DOHH2 (cell line): ENCODE measurements around the gene TMC3.
A peak's percentile ranks its signal among the peaks of the same experiment; 100 is the strongest.

Experiments
- H3F3A ChIP-seq: fragments of 200-600 bp; sonication (generic), shearing (Covaris generic); 2 replicates; pipeline ENCODE4 v1.6.0; 2016; ENCODE audit warnings: antibody characterized with exemption, mild to moderate bottlenecking; ENCODE audit not compliant: control insufficient read depth, insufficient read depth
- H3K27ac ChIP-seq: fragments of 200-600 bp; sonication (generic); 2 replicates; pipeline ENCODE4 v1.5.1; 2014; ENCODE audit warnings: low read depth, mild to moderate bottlenecking, low read length, moderate library complexity
- H3K27me3 ChIP-seq: fragments of 200-600 bp; sonication (generic); 2 replicates; pipeline ENCODE4 v1.6.1; 2014; ENCODE audit warnings: mild to moderate bottlenecking, low read length, mixed read lengths; ENCODE audit not compliant: control insufficient read depth
- H3K36me3 ChIP-seq: fragments of 200-600 bp; sonication (generic); 2 replicates; pipeline ENCODE4 v1.6.1; 2014; ENCODE audit warnings: mild to moderate bottlenecking, low read length, moderate library complexity, mixed read lengths; ENCODE audit not compliant: control insufficient read depth
- H3K4me1 ChIP-seq: fragments of 200-600 bp; sonication (generic); 2 replicates; pipeline ENCODE4 v1.6.1; 2014; ENCODE audit warnings: mild to moderate bottlenecking, low read length, mixed read lengths; ENCODE audit not compliant: control insufficient read depth
- H3K4me2 ChIP-seq: fragments of 200-600 bp; sonication (generic); 2 replicates; pipeline ENCODE4 v1.6.0; 2014; ENCODE audit warnings: mild to moderate bottlenecking, low read length, moderate library complexity
- H3K4me3 ChIP-seq: fragments of 200-600 bp; sonication (generic); 2 replicates; pipeline ENCODE4 v1.5.1; 2014; ENCODE audit warnings: mild to moderate bottlenecking, low read length, mixed read lengths
- H3K79me2 ChIP-seq: fragments of 200-600 bp; sonication (generic); 2 replicates; pipeline ENCODE4 v1.6.1; 2014; ENCODE audit warnings: mild to moderate bottlenecking, low read length, mixed read lengths; ENCODE audit not compliant: control insufficient read depth
- H3K9me2 ChIP-seq: fragments of 200-600 bp; sonication (generic); replicated peaks from 2 replicates; pipeline ENCODE4 v1.6.1; 2014; ENCODE audit warnings: mild to moderate bottlenecking, low read length, mixed read lengths; ENCODE audit not compliant: control insufficient read depth
- H3K9me3 ChIP-seq: fragments of 200-600 bp; sonication (generic); 2 replicates; pipeline ENCODE4 v1.6.1; 2014; ENCODE audit warnings: antibody characterized with exemption, low read length, mixed read lengths; ENCODE audit not compliant: control insufficient read depth, insufficient read depth
- H4K20me1 ChIP-seq: fragments of 200-600 bp; sonication (generic); 2 replicates; pipeline ENCODE4 v1.6.0; 2014; ENCODE audit warnings: low read depth, mild to moderate bottlenecking, antibody characterized with exemption, low read length, moderate library complexity; ENCODE audit not compliant: control insufficient read depth, insufficient read depth
- EZH2phosphoT487 ChIP-seq: fragments of 200-600 bp; sonication (generic); IDR thresholded peaks from 2 replicates; pipeline ENCODE4 v1.6.1; 2017; ENCODE audit warnings: borderline replicate concordance, mild to moderate bottlenecking, antibody characterized with exemption, low read length, moderate library complexity, mixed read lengths
- TF ChIP-seq, protein P1 (sequence below): fragments of 200-600 bp; sonication (generic); IDR thresholded peaks from one replicate; pipeline ENCODE4 v1.5.1; 2014; ENCODE audit warnings: antibody characterized with exemption, mild to moderate bottlenecking, low read depth, low read length; ENCODE audit not compliant: poor library complexity, severe bottlenecking

Gene TMC3

GRCh38 chr15:81301385-81301784 lies 72.6 kb downstream of the TMC3 start:
- Histone ChIP-seq H3K4me2 (peak overlapping the region; percentile 99), H3F3A (peaks cover 19% of the 10 kb centered on the region), H3K9me3 (no peaks in the 10 kb centered on the region), H3K79me2 (peaks cover 69% of the 10 kb centered on the region), H4K20me1 (no peaks in the 10 kb centered on the region), H3K27ac (peak overlapping the region; percentile 78), H3K9me2 (no peaks in the 10 kb centered on the region), H3K27me3 (no peaks in the 10 kb centered on the region), H3K4me3 (peak overlapping the region; percentile 84), H3K36me3 (peaks cover 93% of the 10 kb centered on the region), H3K4me1 (peaks cover 86% of the 10 kb centered on the region)
- TF ChIP-seq EZH2phosphoT487, result no peak
- TF ChIP-seq, protein P1, sequence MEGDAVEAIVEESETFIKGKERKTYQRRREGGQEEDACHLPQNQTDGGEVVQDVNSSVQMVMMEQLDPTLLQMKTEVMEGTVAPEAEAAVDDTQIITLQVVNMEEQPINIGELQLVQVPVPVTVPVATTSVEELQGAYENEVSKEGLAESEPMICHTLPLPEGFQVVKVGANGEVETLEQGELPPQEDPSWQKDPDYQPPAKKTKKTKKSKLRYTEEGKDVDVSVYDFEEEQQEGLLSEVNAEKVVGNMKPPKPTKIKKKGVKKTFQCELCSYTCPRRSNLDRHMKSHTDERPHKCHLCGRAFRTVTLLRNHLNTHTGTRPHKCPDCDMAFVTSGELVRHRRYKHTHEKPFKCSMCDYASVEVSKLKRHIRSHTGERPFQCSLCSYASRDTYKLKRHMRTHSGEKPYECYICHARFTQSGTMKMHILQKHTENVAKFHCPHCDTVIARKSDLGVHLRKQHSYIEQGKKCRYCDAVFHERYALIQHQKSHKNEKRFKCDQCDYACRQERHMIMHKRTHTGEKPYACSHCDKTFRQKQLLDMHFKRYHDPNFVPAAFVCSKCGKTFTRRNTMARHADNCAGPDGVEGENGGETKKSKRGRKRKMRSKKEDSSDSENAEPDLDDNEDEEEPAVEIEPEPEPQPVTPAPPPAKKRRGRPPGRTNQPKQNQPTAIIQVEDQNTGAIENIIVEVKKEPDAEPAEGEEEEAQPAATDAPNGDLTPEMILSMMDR, result no peak

DNA sequence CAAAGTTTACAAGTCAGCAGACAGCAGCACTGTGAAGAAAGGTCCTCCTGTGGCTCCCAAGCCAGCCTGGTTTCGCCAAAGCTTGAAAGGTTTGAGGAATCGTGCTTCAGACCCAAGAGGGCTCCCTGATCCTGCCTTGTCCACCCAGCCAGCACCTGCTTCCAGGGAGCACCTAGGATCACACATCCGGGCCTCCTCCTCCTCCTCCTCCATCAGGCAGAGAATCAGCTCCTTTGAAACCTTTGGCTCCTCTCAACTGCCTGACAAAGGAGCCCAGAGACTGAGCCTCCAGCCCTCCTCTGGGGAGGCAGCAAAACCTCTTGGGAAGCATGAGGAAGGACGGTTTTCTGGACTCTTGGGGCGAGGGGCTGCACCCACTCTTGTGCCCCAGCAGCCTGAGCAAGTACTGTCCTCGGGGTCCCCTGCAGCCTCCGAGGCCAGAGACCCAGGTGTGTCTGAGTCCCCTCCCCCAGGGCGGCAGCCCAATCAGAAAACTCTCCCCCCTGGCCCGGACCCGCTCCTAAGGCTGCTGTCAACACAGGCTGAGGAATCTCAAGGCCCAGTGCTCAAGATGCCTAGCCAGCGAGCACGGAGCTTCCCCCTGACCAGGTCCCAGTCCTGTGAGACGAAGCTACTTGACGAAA lies 74.3 kb downstream of the TMC3 start:
- H3K9me3 ChIP-seq, result no peaks in the 10 kb centered on the region
- H3K27ac ChIP-seq, result peak overlapping the region; percentile 98
- no peaks in the 10 kb centered on the region for H4K20me1 ChIP-seq
- no peak for TF ChIP-seq EZH2phosphoT487
- TF ChIP-seq, protein P1, result no peak
- H3K27me3 ChIP-seq, result no peaks in the 10 kb centered on the region
- peak overlapping the region; percentile 84 for H3K4me3 ChIP-seq
- peaks cover 76% of the 10 kb centered on the region for H3K36me3 ChIP-seq
- peaks cover 98% of the 10 kb centered on the region for H3K4me1 ChIP-seq
- H3K9me2 ChIP-seq, result no peaks in the 10 kb centered on the region
- peaks cover 75% of the 10 kb centered on the region for H3K79me2 ChIP-seq
- H3K4me2 ChIP-seq, result peak overlapping the region; percentile 99
- peaks cover 34% of the 10 kb centered on the region for H3F3A ChIP-seq

DNA sequence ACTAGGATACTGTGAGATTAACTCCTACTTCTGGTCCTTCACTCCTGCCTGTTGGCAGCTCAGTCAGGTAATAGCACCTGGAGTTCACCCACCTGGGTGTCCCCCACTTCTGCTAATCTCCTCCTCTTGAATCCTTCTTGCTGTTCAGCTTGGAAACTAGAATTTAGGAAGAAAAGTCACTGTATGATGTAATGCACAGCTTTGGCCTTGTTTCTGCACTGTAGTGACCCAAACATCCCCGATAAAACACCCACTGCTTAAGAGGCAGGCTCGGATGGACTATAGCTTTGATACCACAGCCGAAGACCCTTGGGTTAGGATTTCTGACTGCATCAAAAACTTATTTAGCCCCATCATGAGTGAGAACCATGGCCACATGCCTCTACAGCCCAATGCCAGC lies 74.9 kb downstream of the TMC3 start:
- no peak for TF ChIP-seq EZH2phosphoT487
- TF ChIP-seq, protein P1, result no peak
- peak overlapping the region; percentile 98 for H3K27ac ChIP-seq
- peak overlapping the region; percentile 99 for H3K4me2 ChIP-seq
- H3K9me3 ChIP-seq, result no peaks in the 10 kb centered on the region
- no peaks in the 10 kb centered on the region for H3K27me3 ChIP-seq
- H3K79me2 ChIP-seq, result peaks cover 75% of the 10 kb centered on the region
- H3F3A ChIP-seq, result peaks cover 40% of the 10 kb centered on the region
- peak overlapping the region; percentile 84 for H3K4me3 ChIP-seq
- H3K9me2 ChIP-seq, result no peaks in the 10 kb centered on the region
- H3K36me3 ChIP-seq, result peaks cover 70% of the 10 kb centered on the region
- peaks cover 98% of the 10 kb centered on the region for H3K4me1 ChIP-seq
- H4K20me1 ChIP-seq, result no peaks in the 10 kb centered on the region
